ENCODE measurements around the gene ZNF329. TPM values are rescaled to one million over a fixed set of nuclear protein-coding genes. Genes with fewer than 3 reads are reported as not detected.
A peak's percentile ranks its signal among the peaks of the same experiment; 100 is the strongest.

Gene ZNF329
- total and polyA plus RNA-seq, 7 experiments from 2014 or later = 2.8 to 17.1 (median 12.6) TPM

DNA sequence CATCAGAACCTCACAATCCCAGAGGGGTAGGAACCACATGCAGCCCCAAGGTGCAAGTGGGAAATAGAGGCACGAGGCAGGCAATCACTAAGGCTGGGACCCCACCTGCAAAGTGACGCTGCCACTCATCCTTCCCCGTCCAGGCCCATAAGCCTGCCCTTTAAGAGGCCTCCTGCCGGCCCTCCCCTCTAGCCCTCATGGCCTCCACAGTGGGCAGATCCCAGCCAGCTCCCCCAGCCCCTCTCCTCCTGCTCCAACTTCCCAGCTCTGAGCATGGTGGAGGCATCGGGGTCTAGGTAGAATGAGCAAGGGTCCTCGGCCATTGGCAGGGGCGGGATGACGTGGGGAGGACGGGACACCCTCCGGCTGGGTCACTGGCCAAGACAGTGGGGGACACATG lies 55.3 kb downstream of the ZNF329 start:
- no peaks in the 10 kb centered on the region for H3K27me3 ChIP-seq (ENCODE audit: control insufficient read depth in 2 of 2, insufficient read depth in 2 of 2, low read length in 2 of 2)
- peaks cover 0 to 73% (median 20%) of the 10 kb centered on the region in 3 experiments for H3K9me3 ChIP-seq (ENCODE audit: control insufficient read depth in 2 of 3, low read length in 3 of 3)
- intact Hi-C loops (cut with micrococcal nuclease) = no loop called here

DNA sequence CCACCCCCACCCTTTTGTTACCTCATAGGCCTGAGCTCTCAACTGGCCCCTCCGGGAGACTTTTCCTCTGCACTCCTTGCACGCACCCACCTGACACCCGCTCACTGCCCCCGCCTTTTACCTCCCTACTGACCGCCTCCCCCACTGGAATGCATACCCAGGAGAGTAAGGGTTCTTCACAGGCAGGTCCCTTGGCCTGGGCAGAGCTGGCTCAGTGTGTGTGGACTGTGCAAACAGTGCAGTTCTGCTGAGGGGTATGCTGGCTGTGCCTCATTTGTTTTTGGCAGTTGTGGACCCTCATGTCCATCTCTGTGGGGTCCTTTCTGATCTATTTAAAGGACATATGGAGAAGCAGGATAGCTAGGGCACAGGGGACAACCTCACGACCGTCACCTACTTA lies 57.5 kb downstream of the ZNF329 start:
- H3K27ac ChIP-seq (ENCODE audit: low read depth, low read length) = no peak overlapping the region
- ATAC-seq = no peak
- H3K36me3 ChIP-seq (ENCODE audit: control insufficient read depth in 2 of 3, insufficient read depth in 3 of 3, low read length in 3 of 3) = peaks cover 0 to 16% (median 0%) of the 10 kb centered on the region in 3 experiments
- H3K4me1 ChIP-seq (ENCODE audit: control insufficient read depth in 2 of 2, insufficient read depth in 2 of 2, low read length in 2 of 2) = peaks cover 0 to 6% of the 10 kb centered on the region in 2 donors
- H3K9me3 Mint-ChIP-seq = peaks cover under 1 to 76% (median 39%) of the 10 kb centered on the region in 11 donors
- ChIA-PET POLR2A (interaction anchor here (0.6 kb wide), 1 partner anchor 589 kb away, joined by 3 read pairs; no protein-coding TSS in a partner anchor), CTCF (no interaction called here)
- H3K27me3 Mint-ChIP-seq = no peaks in the 10 kb centered on the region
- intact Hi-C loops (cut with micrococcal nuclease) = no loop called here
- peaks cover 0 to 76% (median 18%) of the 10 kb centered on the region in 3 experiments for H3K9me3 ChIP-seq (ENCODE audit: control insufficient read depth in 2 of 3, low read length in 3 of 3)
- no peak for DNase-seq
- H3K27ac Mint-ChIP-seq = no peak overlapping the region
- peak overlapping the region in 1 of 10 donors; percentile 56 for H3K4me3 Mint-ChIP-seq
- H3K4me1 Mint-ChIP-seq = peaks cover under 1 to 12% (median 8%) of the 10 kb centered on the region in 7 donors
- no peaks in the 10 kb centered on the region for H3K27me3 ChIP-seq (ENCODE audit: control insufficient read depth in 2 of 2, insufficient read depth in 2 of 2, low read length in 2 of 2)
- peaks cover 5 to 31% (median 19%) of the 10 kb centered on the region in 5 donors for H3K36me3 Mint-ChIP-seq
- no peak overlapping the region for H3K4me3 ChIP-seq (ENCODE audit: low read length)

More for the DNA sequence above, 55.3 kb downstream of the ZNF329 start:
- H3K9me3 Mint-ChIP-seq = peaks cover 6 to 81% (median 46%) of the 10 kb centered on the region in 11 donors
- no peak for DNase-seq
- CTCF ChIA-PET = no interaction called here
- peaks cover 8 to 18% (median 15%) of the 10 kb centered on the region in 7 donors for H3K4me1 Mint-ChIP-seq
- peak overlapping the region in 1 of 9 donors; percentile 59 for H3K27ac Mint-ChIP-seq
- H3K4me3 Mint-ChIP-seq = peak overlapping the region in 3 of 10 donors; percentile 13 to 91 (median 20)
- no peak overlapping the region for H3K27ac ChIP-seq (ENCODE audit: low read depth, low read length)
- peaks cover 0 to 11% of the 10 kb centered on the region in 2 donors for H3K4me1 ChIP-seq (ENCODE audit: control insufficient read depth in 2 of 2, insufficient read depth in 2 of 2, low read length in 2 of 2)
- H3K36me3 Mint-ChIP-seq = peaks cover 10 to 34% (median 19%) of the 10 kb centered on the region in 5 donors
- H3K27me3 Mint-ChIP-seq = no peaks in the 10 kb centered on the region
- POLR2A ChIA-PET = interaction anchor here (1.3 kb wide), 1 partner anchor 92 kb away, joined by 3 read pairs; no protein-coding TSS in a partner anchor
- no peak overlapping the region for H3K4me3 ChIP-seq (ENCODE audit: low read length)
- H3K36me3 ChIP-seq (ENCODE audit: control insufficient read depth in 2 of 3, insufficient read depth in 3 of 3, low read length in 3 of 3) = peaks cover 0 to 15% (median 0%) of the 10 kb centered on the region in 3 experiments
- ATAC-seq = no peak

- Mint-ChIP-seq H3K4me3 (no peak overlapping the region), H3K27ac (peak overlapping the region in 1 of 9 donors; percentile 65), H3K27me3 (no peaks in the 10 kb centered on the region), H3K9me3 (peaks cover 0 to 78% (median 40%) of the 10 kb centered on the region in 11 donors), H3K36me3 (peaks cover 5 to 34% (median 17%) of the 10 kb centered on the region in 5 donors), H3K4me1 (peaks cover 0 to 5% (median under 1%) of the 10 kb centered on the region in 7 donors)
- ChIA-PET POLR2A (no interaction called here), CTCF (interaction anchor here (0.6 kb wide), 1 partner anchor 344 kb away, joined by 3 read pairs; no protein-coding TSS in a partner anchor)
- Histone ChIP-seq H3K4me3 (ENCODE audit: low read length) (no peak overlapping the region), H3K9me3 (ENCODE audit: control insufficient read depth in 2 of 3, low read length in 3 of 3) (peaks cover 0 to 84% (median 18%) of the 10 kb centered on the region in 3 experiments), H3K27me3 (ENCODE audit: control insufficient read depth in 2 of 2, insufficient read depth in 2 of 2, low read length in 2 of 2) (no peaks in the 10 kb centered on the region), H3K36me3 (ENCODE audit: control insufficient read depth in 2 of 3, insufficient read depth in 3 of 3, low read length in 3 of 3) (peaks cover 0 to 30% (median 0%) of the 10 kb centered on the region in 3 experiments), H3K27ac (ENCODE audit: low read depth, low read length) (no peak overlapping the region), H3K4me1 (ENCODE audit: control insufficient read depth in 2 of 2, insufficient read depth in 2 of 2, low read length in 2 of 2) (no peaks in the 10 kb centered on the region)
- no peak for DNase-seq
- no peak for ATAC-seq
- intact Hi-C loops (cut with micrococcal nuclease) = no loop called here
These were observed 59.2 kb downstream of the ZNF329 start for GRCh38 chr19:58091251-58091995.

DNA sequence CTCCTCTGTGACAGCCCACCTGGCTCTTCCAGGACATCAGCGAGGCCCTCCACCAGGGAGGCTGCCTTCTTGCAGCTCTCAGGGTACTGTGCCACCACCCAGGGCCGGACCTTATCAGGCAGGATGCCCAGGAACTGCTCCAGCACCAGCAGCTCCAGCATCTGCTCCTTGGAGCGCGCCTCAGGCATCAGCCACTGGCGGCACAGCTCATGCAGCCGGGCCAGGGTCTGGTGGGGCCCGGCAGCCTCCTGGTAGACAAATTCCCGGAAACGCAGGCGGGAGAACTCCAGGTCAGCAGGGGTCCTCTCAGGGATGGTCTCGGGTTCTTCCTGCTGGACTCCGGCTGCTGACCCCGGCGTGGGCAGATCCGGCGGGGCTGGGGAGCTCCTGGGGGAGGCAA lies 60.7 kb downstream of the ZNF329 start:
- Histone ChIP-seq H3K4me3 (ENCODE audit: low read length) (no peak overlapping the region), H3K4me1 (ENCODE audit: control insufficient read depth in 2 of 2, insufficient read depth in 2 of 2, low read length in 2 of 2) (no peaks in the 10 kb centered on the region), H3K9me3 (ENCODE audit: control insufficient read depth in 2 of 3, low read length in 3 of 3) (peaks cover 0 to 84% (median 10%) of the 10 kb centered on the region in 3 experiments), H3K27me3 (ENCODE audit: control insufficient read depth in 2 of 2, insufficient read depth in 2 of 2, low read length in 2 of 2) (no peaks in the 10 kb centered on the region), H3K36me3 (ENCODE audit: control insufficient read depth in 2 of 3, insufficient read depth in 3 of 3, low read length in 3 of 3) (peaks cover 0 to 37% (median 5%) of the 10 kb centered on the region in 3 experiments), H3K27ac (ENCODE audit: low read depth, low read length) (no peak overlapping the region)
- no peak for ATAC-seq
- POLR2A ChIA-PET = no interaction called here
- Mint-ChIP-seq H3K27me3 (no peaks in the 10 kb centered on the region), H3K4me1 (peaks cover 0 to 3% (median 0%) of the 10 kb centered on the region in 7 donors), H3K27ac (no peak overlapping the region), H3K36me3 (peaks cover 5 to 29% (median 15%) of the 10 kb centered on the region in 5 donors), H3K9me3 (peaks cover 0 to 68% (median 35%) of the 10 kb centered on the region in 11 donors), H3K4me3 (no peak overlapping the region)
- CTCF ChIA-PET = no interaction called here
- no peak for DNase-seq
- intact Hi-C loops (cut with micrococcal nuclease) = no loop called here

GRCh38 chr19:58088521-58089052 lies 62.0 kb downstream of the ZNF329 start:
- no peak for ATAC-seq
- intact Hi-C loops (cut with micrococcal nuclease) = no loop called here
- H3K4me3 ChIP-seq (ENCODE audit: low read length) = no peak overlapping the region
- DNase-seq = no peak
- peaks cover 0 to 2% (median 0%) of the 10 kb centered on the region in 7 donors for H3K4me1 Mint-ChIP-seq
- H3K27me3 ChIP-seq (ENCODE audit: control insufficient read depth in 2 of 2, insufficient read depth in 2 of 2, low read length in 2 of 2) = no peaks in the 10 kb centered on the region
- CTCF ChIA-PET = no interaction called here
- H3K36me3 Mint-ChIP-seq = peaks cover 11 to 34% (median 18%) of the 10 kb centered on the region in 5 donors
- H3K36me3 ChIP-seq (ENCODE audit: control insufficient read depth in 2 of 3, insufficient read depth in 3 of 3, low read length in 3 of 3) = peaks cover 0 to 48% (median 5%) of the 10 kb centered on the region in 3 experiments
- peaks cover 0 to 89% (median 12%) of the 10 kb centered on the region in 3 experiments for H3K9me3 ChIP-seq (ENCODE audit: control insufficient read depth in 2 of 3, low read length in 3 of 3)
- POLR2A ChIA-PET = no interaction called here
- no peak overlapping the region for H3K27ac ChIP-seq (ENCODE audit: low read depth, low read length)
- peaks cover 0 to 69% (median 33%) of the 10 kb centered on the region in 11 donors for H3K9me3 Mint-ChIP-seq
- no peaks in the 10 kb centered on the region for H3K4me1 ChIP-seq (ENCODE audit: control insufficient read depth in 2 of 2, insufficient read depth in 2 of 2, low read length in 2 of 2)
- H3K27me3 Mint-ChIP-seq = no peaks in the 10 kb centered on the region
- H3K4me3 Mint-ChIP-seq = no peak overlapping the region
- H3K27ac Mint-ChIP-seq = no peak overlapping the region

GRCh38 chr19:58086825-58087710 lies 63.5 kb downstream of the ZNF329 start:
- Histone ChIP-seq H3K9me3 (ENCODE audit: control insufficient read depth in 2 of 3, low read length in 3 of 3) (peaks cover 0 to 90% (median 11%) of the 10 kb centered on the region in 3 experiments), H3K27ac (ENCODE audit: low read depth, low read length) (no peak overlapping the region), H3K4me3 (ENCODE audit: low read length) (no peak overlapping the region), H3K4me1 (ENCODE audit: control insufficient read depth in 2 of 2, insufficient read depth in 2 of 2, low read length in 2 of 2) (no peaks in the 10 kb centered on the region), H3K27me3 (ENCODE audit: control insufficient read depth in 2 of 2, insufficient read depth in 2 of 2, low read length in 2 of 2) (no peaks in the 10 kb centered on the region), H3K36me3 (ENCODE audit: control insufficient read depth in 2 of 3, insufficient read depth in 3 of 3, low read length in 3 of 3) (peaks cover 0 to 52% (median 5%) of the 10 kb centered on the region in 3 experiments)
- H3K36me3 Mint-ChIP-seq = peaks cover 7 to 32% (median 16%) of the 10 kb centered on the region in 5 donors
- ChIA-PET POLR2A (no interaction called here), CTCF (no interaction called here)
- H3K27ac Mint-ChIP-seq = no peak overlapping the region
- no peak for ATAC-seq
- no peaks in the 10 kb centered on the region for H3K4me1 Mint-ChIP-seq
- H3K4me3 Mint-ChIP-seq = no peak overlapping the region
- intact Hi-C loops (cut with micrococcal nuclease) = no loop called here
- H3K9me3 Mint-ChIP-seq = peaks cover 0 to 69% (median 32%) of the 10 kb centered on the region in 11 donors
- no peaks in the 10 kb centered on the region for H3K27me3 Mint-ChIP-seq
- no peak for DNase-seq

All from naive thymus-derived CD4-positive, alpha-beta T cell (primary cell).